GM18502 (cell line): Measurements from ENCODE around the gene GPC3.
"Not testable (repeated sequence)": the region's sequence is repeated elsewhere in the genome, so short reads cannot be mapped to it uniquely, and the experiment has no call there.

Experiments
- ATAC-seq: cut with Tn5 transposase; IDR thresholded peaks from one replicate; pipeline ENCODE4 v1.9.1; 2021; ENCODE audit warnings: mild to moderate bottlenecking; ENCODE audit not compliant: unreplicated experiment, poor library complexity

Gene GPC3

DNA sequence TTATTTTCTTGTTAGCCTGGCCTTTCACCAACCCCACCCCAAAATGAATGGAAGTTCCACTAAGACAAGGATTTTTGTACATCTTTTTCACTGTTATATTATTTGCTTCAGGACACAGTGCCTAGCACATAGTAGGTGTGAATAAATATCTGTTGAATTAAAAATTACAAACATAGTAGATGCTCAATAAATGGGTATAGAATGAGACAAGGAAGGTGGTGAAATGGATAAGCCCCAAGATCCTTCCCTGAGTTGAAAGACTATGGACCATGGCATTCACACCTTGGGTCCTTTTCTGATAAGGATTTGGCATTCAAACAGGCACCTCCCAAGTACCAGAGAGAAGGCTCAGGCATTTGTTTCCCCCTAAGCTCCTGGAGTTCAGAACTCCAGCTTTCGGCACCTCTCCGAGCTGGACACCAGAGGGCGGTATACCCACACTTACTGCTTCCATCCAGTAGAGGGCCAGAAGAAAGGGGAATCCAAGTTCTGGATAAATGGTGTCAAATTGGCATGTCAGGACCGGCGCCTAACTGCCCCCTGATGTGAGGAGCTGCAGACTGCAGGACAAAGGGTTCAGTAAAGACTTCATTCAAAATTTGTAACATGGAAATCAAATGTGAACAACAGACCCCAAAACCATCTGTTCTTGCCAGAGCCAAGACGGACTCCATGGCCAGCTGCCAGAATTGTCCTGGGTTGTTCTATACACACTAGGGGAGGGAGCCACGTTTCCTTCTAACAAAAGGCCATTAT, 193.0 kb downstream of the GPC3 start:
- ATAC-seq: peak; percentile 90

- ATAC-seq: no peak
Observed at GRCh38 chrX:133789829-133790228, 195.6 kb downstream of the GPC3 start.

DNA sequence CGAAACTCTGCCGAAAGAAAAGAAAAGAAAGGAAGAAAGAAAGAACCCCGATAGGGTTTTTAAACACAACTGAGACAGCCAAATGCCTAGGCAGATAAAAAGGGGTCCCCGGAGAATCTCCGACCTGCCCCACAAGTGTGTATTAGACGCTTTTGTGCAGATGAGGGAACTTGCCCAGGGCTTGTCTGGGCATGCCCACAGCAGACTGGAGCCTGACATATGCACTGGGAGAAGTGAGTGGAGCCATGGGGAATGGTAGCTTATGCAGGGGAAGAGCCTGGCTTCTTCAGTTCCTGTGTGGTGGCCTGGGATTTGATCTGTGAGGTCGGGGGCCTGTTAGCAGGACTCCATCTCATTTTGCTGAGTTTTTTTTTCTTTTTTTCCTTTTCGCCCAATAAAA, 199.0 kb downstream of the GPC3 start:
- ATAC-seq: no peak

DNA sequence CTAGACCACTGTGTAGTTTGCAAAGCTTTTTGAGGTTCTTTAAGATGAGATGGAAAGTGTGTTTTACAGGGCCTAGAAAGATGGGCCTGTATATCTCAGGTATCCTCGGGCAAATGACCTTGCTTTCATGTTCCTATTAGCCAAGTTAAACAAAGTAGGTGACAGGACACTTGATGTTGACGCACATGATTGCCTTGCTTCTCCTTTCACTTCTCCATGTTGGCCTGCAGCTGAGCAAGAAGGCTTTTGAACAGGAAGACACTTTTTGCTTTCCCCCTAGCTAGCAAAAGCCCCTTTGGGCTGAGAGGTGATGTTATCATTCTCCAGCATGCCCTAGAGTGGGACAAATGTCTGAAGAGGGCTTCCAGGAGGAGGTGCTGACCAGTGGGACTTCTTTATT, 202.1 kb downstream of the GPC3 start:
- ATAC-seq: peak; percentile 83

DNA sequence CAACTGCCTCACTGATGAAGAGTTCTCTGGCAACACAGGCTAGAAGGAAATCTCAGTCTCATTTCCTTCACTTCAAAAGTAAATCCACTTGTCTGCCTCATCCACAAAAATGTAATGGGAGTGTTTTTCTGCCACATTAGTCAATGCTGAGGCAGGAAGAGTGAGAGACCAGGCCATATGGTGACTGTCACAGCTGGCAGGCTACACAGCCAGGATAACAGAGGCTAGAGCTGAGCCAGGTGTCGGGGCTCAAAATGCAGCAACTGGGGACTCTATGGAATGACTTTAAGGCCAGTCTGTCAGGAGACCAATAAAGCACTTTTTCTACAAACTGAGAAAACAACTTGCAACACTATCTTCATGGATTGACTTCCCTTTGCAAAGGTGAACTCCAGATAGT, 204.2 kb downstream of the GPC3 start:
- ATAC-seq: no peak

GRCh38 chrX:133776072-133776471, 209.3 kb downstream of the GPC3 start:
- no peak for ATAC-seq

GRCh38 chrX:133774807-133775206, 210.6 kb downstream of the GPC3 start:
- ATAC-seq: no peak

GRCh38 chrX:133771086-133771646, 214.2 kb downstream of the GPC3 start:
- ATAC-seq: no peak

- ATAC-seq: not testable (repeated sequence)
Observed at GRCh38 chrX:133762976-133763548, 222.3 kb downstream of the GPC3 start.

DNA sequence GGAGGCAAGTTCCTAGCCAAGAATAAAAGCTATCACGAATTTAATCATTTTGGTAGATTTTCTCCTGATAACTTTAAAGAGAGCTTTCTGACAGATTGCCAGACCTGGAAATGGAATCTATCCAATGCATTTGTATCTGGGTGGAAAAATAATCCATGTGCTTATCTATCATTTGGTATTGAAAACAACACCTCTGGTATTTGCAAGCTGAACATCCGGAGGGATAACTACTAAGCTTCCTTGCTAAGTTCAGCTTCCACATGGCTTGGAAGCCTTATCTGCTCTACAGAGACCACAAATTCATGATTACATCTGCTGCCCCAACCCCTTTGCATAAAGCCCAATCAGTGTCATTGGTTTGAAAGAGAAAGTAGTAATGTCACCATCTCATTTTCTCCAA, 230.7 kb downstream of the GPC3 start:
- ATAC-seq: no peak

GRCh38 chrX:133749951-133750350, 235.4 kb downstream of the GPC3 start:
- ATAC-seq: no peak

GRCh38 chrX:133749370-133749769, 236.0 kb downstream of the GPC3 start:
- ATAC-seq: no peak

- ATAC-seq: no peak
Observed at GRCh38 chrX:133747196-133747595, 238.2 kb downstream of the GPC3 start.

GRCh38 chrX:133746593-133746992, 238.8 kb downstream of the GPC3 start:
- no peak for ATAC-seq

- ATAC-seq: peak; percentile 82
Observed at GRCh38 chrX:133745349-133745748, 240.0 kb downstream of the GPC3 start.

GRCh38 chrX:133742602-133743305, 242.6 kb downstream of the GPC3 start:
- ATAC-seq: no peak

- no peak for ATAC-seq
Observed at GRCh38 chrX:133741303-133741702, 244.1 kb downstream of the GPC3 start.

DNA sequence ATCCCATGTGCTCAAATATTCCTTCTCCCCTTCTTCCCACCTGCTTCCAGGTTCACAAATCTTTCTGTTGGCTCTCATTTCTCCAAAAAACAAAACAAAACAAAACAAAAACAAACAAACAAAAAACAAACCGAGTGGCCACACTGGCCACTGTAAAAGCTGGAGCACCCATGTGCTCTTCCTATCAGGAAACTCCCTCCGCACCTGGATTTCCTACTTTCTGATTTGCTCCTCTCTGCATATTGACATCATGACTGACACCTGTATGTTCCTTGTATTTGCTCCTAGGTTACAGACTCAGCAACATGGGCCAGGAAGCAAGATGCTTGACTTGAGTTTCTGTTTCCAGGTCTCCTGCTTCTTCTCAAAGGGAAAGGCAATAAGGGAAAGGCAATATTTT, 258.8 kb downstream of the GPC3 start:
- ATAC-seq: no peak

- ATAC-seq: no peak
Observed at GRCh38 chrX:133726211-133726630, 259.2 kb downstream of the GPC3 start.

DNA sequence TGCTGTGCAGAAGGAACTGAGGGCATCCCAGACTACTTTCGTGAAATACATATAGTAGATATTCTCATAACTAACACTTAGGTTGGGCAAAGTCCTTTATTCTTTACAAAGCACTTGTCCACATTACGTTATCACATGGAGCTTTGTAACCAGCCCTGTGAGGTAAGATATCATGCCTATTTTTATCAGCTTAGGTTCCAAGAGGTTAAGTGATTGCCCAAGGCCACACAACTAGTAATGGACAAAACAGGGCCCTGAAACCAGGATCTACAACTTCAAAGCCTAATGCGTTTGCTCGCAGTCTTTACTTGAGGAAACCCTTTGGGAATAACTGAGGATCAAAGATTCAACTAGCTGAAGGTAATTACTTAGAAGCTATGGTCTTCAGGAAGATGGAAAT, 261.5 kb downstream of the GPC3 start:
- no peak for ATAC-seq

DNA sequence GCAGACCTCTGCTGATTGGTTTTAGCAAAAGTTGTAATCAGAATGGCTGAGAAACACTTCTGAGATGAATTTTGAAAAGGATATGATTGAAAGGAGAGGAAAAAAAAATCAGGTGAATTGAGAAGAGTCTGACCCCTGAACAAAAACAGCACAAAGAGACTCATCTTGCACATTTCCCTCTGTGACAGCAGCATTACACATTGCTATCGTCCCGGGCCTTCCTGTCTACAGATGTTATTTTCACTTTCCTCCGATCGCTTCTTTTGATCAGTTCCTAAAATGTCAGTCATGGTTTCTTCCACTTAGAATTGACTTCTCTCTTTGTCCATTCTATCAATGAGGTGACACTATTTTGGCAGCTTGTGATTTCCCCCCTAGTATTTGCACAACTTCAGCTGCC, 262.6 kb downstream of the GPC3 start:
- ATAC-seq: peak; percentile 52
